A673 (cell line): ENCODE results near the gene KDM8. TPM values are rescaled to one million over a fixed set of nuclear protein-coding genes. Genes with fewer than 3 reads are reported as not detected.

Source experiments
- BruUV-seq: library from RNA; stranded (reverse); fragments of 400-500 nt; replicated peaks from 2 replicates; lab custom pipeline; 2021; lab: Mats Ljungman, UMichigan
- CTCF ChIA-PET: fragments of 300-600 bp; sonication (Branson Sonifier 250); formaldehyde crosslinking; loops from one replicate; lab custom pipeline; 2022; ENCODE audit warnings: antibody characterized with exemption; lab: Charles Lee
- POLR2A ChIA-PET: fragments of 300-600 bp; sonication (Branson Sonifier 250); formaldehyde crosslinking; loops from one replicate; lab custom pipeline; 2022; ENCODE audit warnings: antibody characterized with exemption; ENCODE audit not compliant: low non-redundant PET; lab: Charles Lee
- DNase-seq: peaks from one replicate; pipeline ENCODE4 v3.0.0-alpha.2; 2015; ENCODE audit warnings: low spot score
- H3K27ac ChIP-seq: fragments of 200-600 bp; sonication (generic); 2 replicates; pipeline ENCODE4 v1.5.1; 2016; ENCODE audit warnings: mixed run types, low read depth, mild to moderate bottlenecking, mixed read lengths, antibody characterized with exemption, low read length; ENCODE audit not compliant: poor library complexity, severe bottlenecking
- H3K27me3 ChIP-seq: fragments of 200-600 bp; sonication (generic); replicated peaks from 2 replicates; pipeline ENCODE4 v1.6.1; 2017; ENCODE audit warnings: mixed run types, low read depth, mild to moderate bottlenecking, mixed read lengths, antibody characterized with exemption, low read length; ENCODE audit not compliant: insufficient read depth, poor library complexity
- H3K36me3 ChIP-seq: fragments of 200-600 bp; sonication (generic); 2 replicates; pipeline ENCODE4 v1.6.1; 2016; ENCODE audit warnings: mixed run types, mild to moderate bottlenecking, mixed read lengths, antibody characterized with exemption, low read length; ENCODE audit not compliant: insufficient read depth, poor library complexity, severe bottlenecking
- H3K4me1 ChIP-seq: fragments of 200-600 bp; sonication (generic); 2 replicates; pipeline ENCODE4 v1.6.1; 2017; ENCODE audit warnings: mixed run types, mild to moderate bottlenecking, mixed read lengths, antibody characterized with exemption, low read length; ENCODE audit not compliant: insufficient read depth, poor library complexity, severe bottlenecking
- H3K4me3 ChIP-seq: fragments of 200-600 bp; sonication (generic); 2 replicates; pipeline ENCODE4 v1.5.1; 2016; ENCODE audit warnings: low read depth, mixed run types, mild to moderate bottlenecking, mixed read lengths, low read length; ENCODE audit not compliant: poor library complexity, severe bottlenecking
- H3K9me3 ChIP-seq: fragments of 200-600 bp; sonication (generic); 2 replicates; pipeline ENCODE4 v1.6.1; 2016; ENCODE audit warnings: mixed run types, low read depth, mild to moderate bottlenecking, mixed read lengths, antibody characterized with exemption, low read length; ENCODE audit not compliant: poor library complexity, severe bottlenecking
- EZH2 ChIP-seq: fragments of 200-600 bp; sonication (generic); IDR thresholded peaks from 2 replicates; pipeline ENCODE4 v1.6.1; 2017; ENCODE audit warnings: borderline replicate concordance, low read depth, mild to moderate bottlenecking, mixed read lengths, antibody characterized with exemption, low read length; ENCODE audit not compliant: poor library complexity, severe bottlenecking
- intact Hi-C: fragments of 100-400 bp; cut with micrococcal nuclease; formaldehyde crosslinking; loops from one replicate; pipeline ENCODE4 v1.10.0; 2022; ENCODE audit not compliant: unreplicated experiment
- total RNA-seq: library from RNA; stranded (reverse); gene quantifications from 2 replicates; pipeline ENCODE4 v1.2.3, GENCODE V29; 2021
- TF ChIP-seq, protein P1 (sequence below): fragments of 300-800, 200-600 bp; sonication (generic); conservative IDR thresholded peaks from 2 replicates; pipeline ENCODE4 v1.5.1; 2017; ENCODE audit warnings: low read depth, mild to moderate bottlenecking, antibody characterized with exemption, low read length, moderate library complexity, mixed read lengths

KDM8 gene
- total RNA-seq, 1 experiment from 2014 or later = 8.8 TPM

DNA sequence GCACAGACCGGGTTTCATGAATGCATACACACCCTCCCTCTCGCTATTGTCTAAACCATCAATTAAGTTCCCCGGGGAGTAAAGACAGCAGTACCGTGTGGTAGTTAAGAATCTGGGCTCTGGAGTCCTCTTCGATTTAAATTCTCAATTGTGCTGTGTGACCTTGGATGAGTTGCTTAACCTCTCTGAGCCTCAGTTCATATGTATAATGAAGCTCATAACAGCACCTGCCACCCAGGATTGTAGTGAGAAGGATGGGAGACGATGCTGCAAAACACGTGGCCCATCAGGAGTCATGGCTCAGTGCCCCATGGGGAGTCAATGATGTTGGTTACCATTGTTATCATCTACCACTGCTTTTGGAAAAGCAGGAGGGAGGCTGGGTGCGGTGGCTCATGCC is 34.5 kb upstream of the KDM8 start:
- ChIA-PET POLR2A (no interaction called here), CTCF (interaction anchor here (0.5 to 1.3 kb wide), 2 partner anchors 11 to 59 kb away, joined by 5 to 7 read pairs; no protein-coding TSS in a partner anchor)
- Histone ChIP-seq H3K36me3 (no peaks in the 10 kb centered on the region), H3K27me3 (no peaks in the 10 kb centered on the region), H3K27ac (no peak overlapping the region), H3K4me3 (no peak overlapping the region), H3K9me3 (no peaks in the 10 kb centered on the region), H3K4me1 (no peaks in the 10 kb centered on the region)
- intact Hi-C loops = no loop called here
- TF ChIP-seq EZH2 = no peak
- TF ChIP-seq, protein P1, sequence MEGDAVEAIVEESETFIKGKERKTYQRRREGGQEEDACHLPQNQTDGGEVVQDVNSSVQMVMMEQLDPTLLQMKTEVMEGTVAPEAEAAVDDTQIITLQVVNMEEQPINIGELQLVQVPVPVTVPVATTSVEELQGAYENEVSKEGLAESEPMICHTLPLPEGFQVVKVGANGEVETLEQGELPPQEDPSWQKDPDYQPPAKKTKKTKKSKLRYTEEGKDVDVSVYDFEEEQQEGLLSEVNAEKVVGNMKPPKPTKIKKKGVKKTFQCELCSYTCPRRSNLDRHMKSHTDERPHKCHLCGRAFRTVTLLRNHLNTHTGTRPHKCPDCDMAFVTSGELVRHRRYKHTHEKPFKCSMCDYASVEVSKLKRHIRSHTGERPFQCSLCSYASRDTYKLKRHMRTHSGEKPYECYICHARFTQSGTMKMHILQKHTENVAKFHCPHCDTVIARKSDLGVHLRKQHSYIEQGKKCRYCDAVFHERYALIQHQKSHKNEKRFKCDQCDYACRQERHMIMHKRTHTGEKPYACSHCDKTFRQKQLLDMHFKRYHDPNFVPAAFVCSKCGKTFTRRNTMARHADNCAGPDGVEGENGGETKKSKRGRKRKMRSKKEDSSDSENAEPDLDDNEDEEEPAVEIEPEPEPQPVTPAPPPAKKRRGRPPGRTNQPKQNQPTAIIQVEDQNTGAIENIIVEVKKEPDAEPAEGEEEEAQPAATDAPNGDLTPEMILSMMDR = no peak
- no TSS peak for BruUV-seq
- DNase-seq = no peak

DNA sequence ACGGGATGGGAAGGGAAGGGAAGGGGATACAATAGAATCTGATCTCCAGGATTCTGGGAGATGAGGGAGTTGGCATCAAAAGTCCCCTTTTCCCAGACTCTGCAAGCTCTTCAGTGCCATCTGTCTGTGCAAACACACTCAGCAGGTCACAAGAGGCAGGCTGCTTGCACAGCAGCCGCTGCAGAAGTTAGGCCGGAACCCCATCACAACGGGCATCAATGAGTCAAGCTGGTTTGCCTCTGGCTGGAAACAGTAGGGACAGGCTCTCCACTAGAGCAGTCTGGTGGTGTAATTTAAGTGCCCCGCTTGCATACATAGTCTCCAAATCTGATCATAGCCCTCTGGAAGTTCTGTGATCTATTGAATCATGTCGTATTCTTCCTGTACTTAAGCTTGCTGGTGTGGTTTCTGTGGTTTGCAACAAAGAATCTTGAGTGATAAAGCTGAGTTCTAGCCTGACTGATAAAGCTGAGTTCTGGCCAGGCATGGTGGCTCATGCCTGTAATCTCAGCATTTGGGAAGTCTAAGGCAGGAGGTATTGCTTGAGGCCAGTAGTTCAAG is 33.7 kb upstream of the KDM8 start:
- intact Hi-C loops = no loop called here
- H3K9me3 ChIP-seq = no peaks in the 10 kb centered on the region
- H3K27me3 ChIP-seq = no peaks in the 10 kb centered on the region
- TF ChIP-seq, protein P1 = peak; percentile 25; the same call in 1 of the 2 replicates
- TF ChIP-seq EZH2 = no peak
- ChIA-PET POLR2A (no interaction called here), CTCF (interaction anchor here (0.5 to 1.3 kb wide), 4 partner anchors 10 to 250 kb away, joined by 4 to 7 read pairs (median 5); no protein-coding TSS in a partner anchor)
- no peaks in the 10 kb centered on the region for H3K4me1 ChIP-seq
- DNase-seq = no peak
- no peak overlapping the region for H3K27ac ChIP-seq
- H3K4me3 ChIP-seq = no peak overlapping the region
- no TSS peak for BruUV-seq
- H3K36me3 ChIP-seq = no peaks in the 10 kb centered on the region

DNA sequence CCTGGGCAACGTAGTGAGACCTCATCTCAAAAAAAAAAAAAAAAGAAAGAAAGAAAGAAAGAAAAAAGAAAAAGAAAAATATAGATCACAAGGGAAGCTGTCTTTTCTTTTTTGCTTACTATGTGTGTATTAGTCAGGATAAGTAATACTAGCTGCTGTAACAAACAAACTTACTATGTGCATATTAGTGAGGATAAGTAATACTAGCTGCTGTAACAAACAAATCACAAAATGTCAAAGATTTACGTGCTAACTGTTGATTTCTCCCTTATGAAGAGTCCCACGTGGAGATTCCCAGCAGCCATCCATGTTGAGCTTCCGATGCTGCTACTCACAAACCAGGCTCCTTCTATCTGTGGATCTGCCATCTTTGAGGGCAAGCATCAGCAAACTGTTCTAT is 31.7 kb upstream of the KDM8 start:
- no peak for TF ChIP-seq EZH2
- TF ChIP-seq, protein P1 = no peak
- no peaks in the 10 kb centered on the region for H3K9me3 ChIP-seq
- H3K27me3 ChIP-seq = no peaks in the 10 kb centered on the region
- H3K27ac ChIP-seq = no peak overlapping the region
- BruUV-seq = no TSS peak
- H3K36me3 ChIP-seq = no peaks in the 10 kb centered on the region
- H3K4me1 ChIP-seq = no peaks in the 10 kb centered on the region
- CTCF ChIA-PET = interaction anchor here (0.6 kb wide), 3 partner anchors 35 to 196 kb away, joined by 3 to 9 read pairs (median 5); no protein-coding TSS in a partner anchor
- no peak overlapping the region for H3K4me3 ChIP-seq
- intact Hi-C loops = no loop called here
- DNase-seq = no peak
- POLR2A ChIA-PET = interaction anchor here (0.6 kb wide), 1 partner anchor 263 kb away, joined by 3 read pairs; no protein-coding TSS in a partner anchor
